Measurements from ENCODE around the gene BRAF.
A peak's percentile ranks its signal among the peaks of the same experiment; 100 is the strongest.
"Not testable (repeated sequence)": the region's sequence is repeated elsewhere in the genome, so short reads cannot be mapped to it uniquely, and the experiment has no call there.

Gene BRAF

GRCh38 chr7:140702774-140703173, 222.0 kb downstream of the BRAF start:
- no peak for DNase-seq

- DNase-seq = no peak
Observed at GRCh38 chr7:140698477-140698876, 226.3 kb downstream of the BRAF start.

GRCh38 chr7:140697447-140698143, 227.1 kb downstream of the BRAF start:
- DNase-seq = no peak

GRCh38 chr7:140696680-140697446, 227.9 kb downstream of the BRAF start, which contains the start of gene NDUFB2:
Gene NDUFB2, plus strand, starts transcription at chr7:140696708. Its CDS starts 37 bp downstream, at chr7:140696745.
- peak; percentile 69 to 73 for DNase-seq

- peak; percentile 95 to 97 for DNase-seq
Observed at GRCh38 chr7:140696024-140696679, 228.6 kb downstream of the BRAF start.

GRCh38 chr7:140695381-140695780, 229.3 kb downstream of the BRAF start:
- no peak for DNase-seq

- DNase-seq = no peak
Observed at GRCh38 chr7:140694592-140694991, 230.1 kb downstream of the BRAF start.

GRCh38 chr7:140693849-140694248, 230.9 kb downstream of the BRAF start:
- not testable (repeated sequence) for DNase-seq

DNA sequence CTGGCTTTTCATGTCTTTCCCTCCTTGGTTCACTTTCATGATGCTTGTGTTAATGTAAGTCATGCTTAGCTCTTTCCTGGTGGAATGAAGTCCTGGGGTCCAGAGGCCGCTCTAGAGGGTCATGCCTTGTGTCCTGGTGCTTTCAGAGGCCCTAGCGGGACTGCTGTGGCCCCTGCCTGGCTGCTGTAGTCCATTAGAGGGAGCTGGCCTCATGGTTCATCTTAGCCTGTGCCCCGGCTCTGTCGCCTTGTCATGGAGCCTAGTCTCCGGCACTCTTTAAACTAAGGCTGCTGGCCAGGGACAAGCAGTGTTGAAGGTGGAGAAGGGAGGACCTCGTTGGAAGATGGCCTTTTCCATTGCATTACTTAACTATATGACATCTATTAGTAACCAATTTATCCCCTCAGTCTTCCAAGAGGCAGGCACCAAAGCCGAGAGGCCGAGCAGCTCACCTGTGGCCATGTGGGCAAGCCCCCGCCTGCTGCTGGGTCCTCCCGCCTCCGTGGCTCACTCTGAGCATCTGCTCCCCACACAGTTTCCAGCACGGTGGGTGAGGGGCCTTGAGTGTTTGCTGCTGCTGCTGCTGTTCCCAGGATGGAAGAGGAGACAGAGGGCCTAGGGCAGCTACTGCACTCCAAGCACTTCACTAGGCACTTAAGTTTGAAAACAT, 233.2 kb downstream of the BRAF start:
- DNase-seq = no peak

GRCh38 chr7:140689199-140690152, 235.3 kb downstream of the BRAF start:
- no peak for DNase-seq

DNA sequence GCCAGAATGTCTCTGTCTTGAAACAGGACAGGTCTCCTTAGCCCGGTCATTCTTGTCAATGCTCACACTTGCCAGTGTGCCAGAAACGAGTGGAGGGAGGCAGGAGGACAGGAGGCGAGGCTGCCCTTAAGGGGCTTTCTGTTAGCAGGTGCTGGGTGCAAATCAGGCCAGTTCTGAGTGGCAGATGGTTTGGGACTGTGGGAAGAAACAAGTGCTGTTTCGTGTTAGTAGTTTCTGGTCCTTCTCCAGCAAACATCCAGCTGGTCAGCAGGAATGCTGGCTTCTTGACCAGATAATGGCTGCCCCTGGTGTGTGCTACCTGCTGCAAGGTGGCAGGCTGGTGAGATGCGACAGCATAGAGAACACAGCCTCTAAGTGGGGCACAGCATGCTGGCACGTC, 236.4 kb downstream of the BRAF start:
- DNase-seq = no peak

- DNase-seq = no peak
Observed at GRCh38 chr7:140686921-140687320, 237.8 kb downstream of the BRAF start.

- DNase-seq = no peak
Observed at GRCh38 chr7:140685407-140686087, 239.2 kb downstream of the BRAF start.

DNA sequence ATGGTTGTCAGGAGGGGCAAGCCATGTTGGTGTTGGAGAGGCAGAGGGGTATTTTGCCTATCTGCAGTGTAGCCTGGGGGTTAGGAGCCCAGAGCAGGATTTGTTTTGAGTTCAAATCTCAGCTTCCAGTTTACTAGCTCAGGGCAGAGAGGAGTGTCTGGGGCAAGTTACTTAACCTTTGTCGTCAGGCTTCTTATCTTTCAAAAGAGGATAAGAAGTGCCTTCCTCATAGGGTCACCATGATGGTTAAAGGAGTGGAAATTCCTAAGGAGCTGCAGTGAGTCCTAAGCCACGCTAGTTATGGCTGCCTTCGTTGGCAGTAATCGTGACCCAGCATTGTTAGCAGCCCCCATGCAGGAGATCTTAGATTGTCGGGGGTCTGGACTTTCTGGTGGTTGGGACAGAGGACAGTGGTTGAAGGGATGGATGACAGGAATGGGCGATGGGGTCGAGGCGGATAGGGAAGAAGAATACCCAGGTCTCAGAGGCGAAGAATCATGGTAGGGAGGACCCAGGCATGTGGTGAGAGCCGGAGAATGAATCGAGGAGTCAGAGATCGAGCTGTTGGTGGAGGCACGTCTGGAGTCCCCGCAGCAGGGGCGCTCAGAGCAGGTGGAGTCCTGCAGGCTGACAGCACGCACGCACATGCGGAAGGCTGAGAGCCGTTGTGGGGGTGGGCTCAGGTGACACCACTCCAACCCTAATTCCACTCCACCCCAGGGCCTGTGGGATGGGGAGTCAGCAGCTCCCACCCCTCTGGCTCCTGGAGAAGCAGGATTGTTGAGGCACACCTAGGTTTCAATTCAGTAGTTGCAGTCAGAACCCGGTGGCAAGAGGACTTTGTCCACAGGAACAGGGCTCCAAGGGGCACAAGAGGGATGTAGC, 240.4 kb downstream of the BRAF start:
- no peak for DNase-seq

- DNase-seq = no peak
Observed at GRCh38 chr7:140683657-140684056, 241.1 kb downstream of the BRAF start.

DNA sequence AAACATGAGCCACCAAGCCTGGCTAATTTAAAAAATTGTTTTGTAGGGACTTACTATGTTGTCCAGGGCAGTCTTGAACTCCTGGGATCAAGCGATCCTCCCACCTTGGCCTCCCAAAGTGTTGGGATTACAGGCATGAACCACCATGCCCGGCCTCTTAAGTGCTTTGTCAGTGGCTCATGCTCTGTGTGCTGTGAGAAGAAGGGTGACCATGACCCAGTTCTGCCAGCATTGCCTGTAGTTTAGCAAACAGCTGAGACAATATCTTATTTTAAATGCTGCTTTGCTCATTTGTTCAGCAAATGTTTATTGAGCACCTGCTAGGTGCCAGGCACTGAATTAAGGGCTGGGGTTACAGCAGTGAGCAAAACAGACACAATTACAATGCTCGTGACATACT, 243.0 kb downstream of the BRAF start:
- no peak for DNase-seq

DNA sequence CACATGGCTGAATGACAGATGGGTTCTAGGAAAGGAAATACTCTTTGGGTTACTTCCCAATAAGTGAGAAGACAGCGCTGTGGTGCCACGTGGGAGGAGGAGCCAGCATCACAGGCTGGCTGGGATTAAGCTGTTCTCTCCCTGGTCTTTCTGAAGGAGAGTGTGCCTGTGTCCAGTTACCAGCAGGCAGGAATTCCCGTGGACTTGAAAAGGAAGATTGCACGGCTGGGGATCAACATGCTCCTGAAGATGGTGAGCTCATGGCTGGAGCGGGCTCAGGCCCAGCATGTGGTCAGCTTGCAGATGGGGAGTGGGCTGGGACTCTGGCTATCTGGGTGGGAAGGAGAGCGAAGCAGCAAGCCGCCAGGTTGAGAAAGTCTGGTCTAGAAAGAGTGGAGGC, 243.8 kb downstream of the BRAF start:
- no peak for DNase-seq

- no peak for DNase-seq
Observed at GRCh38 chr7:140679186-140679585, 245.5 kb downstream of the BRAF start.

DNA sequence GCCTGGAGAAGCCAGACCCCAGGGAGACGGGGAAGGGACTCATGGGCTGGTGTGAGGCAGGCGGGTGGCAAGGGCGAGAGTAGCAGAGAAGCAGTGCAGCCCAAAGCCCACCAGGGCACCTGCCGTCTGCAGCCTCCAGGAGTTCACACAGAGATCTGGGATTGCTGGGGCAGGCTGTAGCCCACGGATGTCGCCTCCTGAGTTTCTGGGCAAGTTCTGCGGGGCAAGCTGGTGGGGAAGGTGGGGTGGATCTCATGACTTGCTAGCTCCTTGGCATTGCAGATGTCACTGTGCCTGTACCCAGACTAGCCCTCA, 246.0 kb downstream of the BRAF start:
- no peak for DNase-seq

DNA sequence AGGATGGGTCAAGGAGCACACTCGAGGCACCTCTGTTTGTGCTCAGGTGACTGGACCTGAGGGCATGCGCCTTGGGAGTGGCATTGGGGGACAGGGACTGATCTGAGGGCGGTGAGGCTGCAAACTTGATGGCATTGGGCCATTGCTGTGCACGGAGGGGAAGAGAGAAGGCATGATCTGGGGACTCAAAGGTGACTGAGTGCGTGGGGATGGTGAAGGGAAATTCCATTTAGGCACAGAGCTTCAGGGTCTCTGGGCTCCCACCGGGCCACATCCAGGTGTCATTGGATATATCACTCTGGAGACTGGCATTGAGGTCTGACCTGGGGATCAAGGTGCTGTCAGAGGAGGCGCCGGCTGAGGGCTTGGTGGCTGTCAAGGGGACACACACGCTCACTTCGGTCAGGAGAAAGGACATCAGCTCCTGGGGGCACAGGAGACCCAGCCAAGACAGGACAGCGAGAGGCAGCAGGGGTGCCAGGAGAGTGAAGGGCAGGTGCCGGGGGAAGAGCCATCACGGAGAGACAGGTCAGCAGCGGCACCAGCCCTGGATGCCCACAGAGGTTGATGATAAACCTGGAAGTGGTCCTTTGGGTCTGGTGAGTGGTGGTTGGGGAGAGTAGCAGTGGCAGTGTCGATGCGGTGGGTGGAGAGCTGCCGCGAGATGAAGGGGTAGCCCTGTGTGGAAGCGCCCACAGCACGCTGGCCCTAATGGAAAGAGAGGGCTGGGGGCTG, 246.5 kb downstream of the BRAF start:
- no peak for DNase-seq

All from stimulated activated CD4-positive, alpha-beta T cell treated with anti-CD3 and anti-CD28 coated beads, Interleukin-2, amount 100 ng/mL, for 24 hours (primary cell).